ENCODE results near the gene PLA1A. TPM values are rescaled to one million over a fixed set of nuclear protein-coding genes. Genes with fewer than 3 reads are reported as not detected.

Gene PLA1A
- total RNA-seq, 6 experiments from 2014 or later: 9.9 to 30.2 (median 15.9) TPM

DNA sequence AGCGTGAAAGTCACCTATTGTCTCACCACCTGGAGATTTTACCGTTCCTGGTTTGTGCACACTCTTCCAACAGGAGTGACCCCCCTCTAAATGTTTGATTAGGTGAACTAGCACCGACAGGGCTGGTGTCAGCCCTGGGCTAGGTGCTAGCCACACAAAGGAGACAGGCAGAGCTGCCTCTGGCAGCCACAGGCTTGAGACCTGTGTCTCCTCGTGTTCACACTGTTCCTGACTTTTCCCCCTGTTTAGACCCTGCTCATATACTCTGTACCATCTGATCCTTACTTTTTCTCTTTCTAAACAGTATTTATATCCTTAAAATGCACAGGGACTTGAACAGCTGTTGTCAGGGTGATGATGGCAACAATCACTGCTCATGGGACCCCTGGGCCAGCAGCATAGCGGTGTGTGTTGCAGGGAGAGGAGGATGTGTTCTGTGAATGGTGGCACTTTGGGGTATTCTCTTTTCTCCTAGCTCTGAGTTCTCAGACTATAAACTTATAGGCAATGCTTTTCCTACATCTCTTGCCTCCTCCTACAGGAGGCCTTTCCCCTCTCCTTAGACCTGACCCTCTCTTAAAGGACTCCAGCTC is 43.8 kb upstream of the PLA1A start:
- Histone ChIP-seq H3K27me3 (no peaks in the 10 kb centered on the region), H3K4me1 (no peaks in the 10 kb centered on the region), H3K36me3 (no peaks in the 10 kb centered on the region), H3K9me3 (no peaks in the 10 kb centered on the region), H3K27ac (no peak overlapping the region), H3K4me3 (no peak overlapping the region)
- TF ChIP-seq, protein P1, sequence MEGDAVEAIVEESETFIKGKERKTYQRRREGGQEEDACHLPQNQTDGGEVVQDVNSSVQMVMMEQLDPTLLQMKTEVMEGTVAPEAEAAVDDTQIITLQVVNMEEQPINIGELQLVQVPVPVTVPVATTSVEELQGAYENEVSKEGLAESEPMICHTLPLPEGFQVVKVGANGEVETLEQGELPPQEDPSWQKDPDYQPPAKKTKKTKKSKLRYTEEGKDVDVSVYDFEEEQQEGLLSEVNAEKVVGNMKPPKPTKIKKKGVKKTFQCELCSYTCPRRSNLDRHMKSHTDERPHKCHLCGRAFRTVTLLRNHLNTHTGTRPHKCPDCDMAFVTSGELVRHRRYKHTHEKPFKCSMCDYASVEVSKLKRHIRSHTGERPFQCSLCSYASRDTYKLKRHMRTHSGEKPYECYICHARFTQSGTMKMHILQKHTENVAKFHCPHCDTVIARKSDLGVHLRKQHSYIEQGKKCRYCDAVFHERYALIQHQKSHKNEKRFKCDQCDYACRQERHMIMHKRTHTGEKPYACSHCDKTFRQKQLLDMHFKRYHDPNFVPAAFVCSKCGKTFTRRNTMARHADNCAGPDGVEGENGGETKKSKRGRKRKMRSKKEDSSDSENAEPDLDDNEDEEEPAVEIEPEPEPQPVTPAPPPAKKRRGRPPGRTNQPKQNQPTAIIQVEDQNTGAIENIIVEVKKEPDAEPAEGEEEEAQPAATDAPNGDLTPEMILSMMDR (IDR thresholded peaks at IDR 0.05): no peak
- TF ChIP-seq POLR2A (IDR thresholded peaks at IDR 0.05): no peak
- WGBS (ENCODE audit: insufficient coverage, low coverage, low lambda C conversion rate, missing lambda C conversion rate): 74% methylated on average over 4 of the region's 5 CpGs
- DNase-seq: no peak
- intact Hi-C loops (cut with DNase I): no loop called here
- ATAC-seq: no peak

DNA sequence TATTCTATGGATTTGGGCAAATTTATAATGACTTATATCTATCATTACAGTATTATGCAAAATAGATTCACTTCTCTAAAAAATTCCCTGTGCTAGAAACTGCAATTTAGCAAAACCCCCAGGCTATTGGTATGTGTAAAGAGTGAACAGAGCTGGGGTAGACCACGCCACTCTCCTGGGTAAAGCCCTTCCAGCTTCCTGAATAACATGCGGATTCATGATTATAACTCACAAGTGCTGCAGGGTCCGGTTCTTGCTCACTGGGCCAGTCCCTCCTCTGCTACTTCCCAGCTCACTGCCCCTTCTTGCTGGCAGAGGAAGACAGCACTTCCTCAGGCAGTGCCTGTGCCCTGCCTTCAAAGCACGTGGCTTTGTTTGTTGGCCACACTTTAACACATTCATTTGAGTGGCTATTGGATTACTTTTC is 42.4 kb upstream of the PLA1A start:
- 64% methylated on average over 4 of the region's 4 CpGs for WGBS (ENCODE audit: insufficient coverage, low coverage, low lambda C conversion rate, missing lambda C conversion rate)
- H3K36me3 ChIP-seq: no peaks in the 10 kb centered on the region
- ATAC-seq: peak; percentile 36 to 60 (median 46)
- intact Hi-C loops (cut with DNase I): no loop called here
- TF ChIP-seq, protein P1 (IDR thresholded peaks at IDR 0.05): no peak
- TF ChIP-seq POLR2A (IDR thresholded peaks at IDR 0.05): no peak
- no peak overlapping the region for H3K27ac ChIP-seq
- H3K9me3 ChIP-seq: no peaks in the 10 kb centered on the region
- peaks cover 0 to 5% (median 0%) of the 10 kb centered on the region in 4 donors for H3K4me1 ChIP-seq
- no peaks in the 10 kb centered on the region for H3K27me3 ChIP-seq
- no peak for DNase-seq
- H3K4me3 ChIP-seq: no peak overlapping the region

DNA sequence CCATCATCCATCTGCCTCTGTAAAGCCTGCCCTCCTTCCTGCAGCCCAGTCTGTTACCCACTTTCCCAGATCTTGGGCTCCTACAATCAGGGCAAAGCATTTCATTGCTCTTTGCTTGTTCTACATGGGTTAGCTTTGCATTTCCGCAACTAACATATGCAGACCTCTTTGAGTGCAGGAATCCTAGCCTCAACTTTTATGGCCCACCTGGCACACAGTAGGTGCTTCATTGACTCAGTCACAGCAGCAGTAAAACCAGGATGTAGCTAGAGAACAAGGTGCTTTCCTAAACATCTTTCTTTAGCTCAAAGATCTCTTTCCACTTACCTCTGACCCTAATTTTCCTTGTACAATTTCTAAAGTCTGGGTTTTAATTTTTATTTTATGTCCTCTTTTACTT is 41.8 kb upstream of the PLA1A start:
- ATAC-seq (no peak), DNase-seq (no peak)
- Histone ChIP-seq H3K9me3 (no peaks in the 10 kb centered on the region), H3K27ac (no peak overlapping the region), H3K27me3 (no peaks in the 10 kb centered on the region), H3K36me3 (no peaks in the 10 kb centered on the region), H3K4me1 (peaks cover 0 to 5% (median 0%) of the 10 kb centered on the region in 4 donors), H3K4me3 (no peak overlapping the region)
- no CpG with 5 or more reads among the region's 1 CpG for WGBS (ENCODE audit: insufficient coverage, low coverage, low lambda C conversion rate, missing lambda C conversion rate)
- intact Hi-C loops (cut with DNase I): no loop called here
- TF ChIP-seq, protein P1 (IDR thresholded peaks at IDR 0.05): no peak
- TF ChIP-seq POLR2A (IDR thresholded peaks at IDR 0.05): no peak

DNA sequence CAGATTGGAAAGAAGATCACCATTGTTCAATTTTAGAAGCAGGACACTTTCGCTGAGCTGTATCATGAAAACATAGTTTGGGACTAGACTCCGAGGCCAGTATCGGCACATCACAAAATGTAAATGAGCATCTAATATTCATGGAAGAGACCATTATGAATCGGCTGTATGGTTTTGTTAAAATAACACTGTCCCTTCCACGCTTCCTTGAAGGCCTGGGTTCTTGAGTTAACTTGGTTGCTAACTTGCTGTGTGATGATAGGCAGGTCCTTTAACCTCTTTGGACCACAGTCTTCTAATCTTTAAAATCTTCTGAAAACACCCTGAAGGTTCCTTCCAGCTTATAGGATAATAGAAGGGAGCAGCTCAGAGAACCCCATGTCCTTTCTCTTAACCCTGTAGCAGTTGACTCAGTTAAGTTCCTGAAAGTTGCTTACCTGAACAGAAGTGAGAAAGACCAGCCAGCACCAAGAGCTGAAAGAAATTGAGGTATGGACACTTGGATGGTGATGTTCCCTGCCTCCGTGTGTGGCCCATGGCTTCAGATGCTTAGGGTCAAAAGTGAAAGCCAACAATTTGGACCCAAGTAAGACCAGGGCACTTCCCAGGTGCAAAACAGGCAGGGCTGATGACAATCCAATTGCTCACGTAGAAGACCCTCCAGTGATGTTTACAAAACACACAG is 40.4 kb upstream of the PLA1A start:
- peaks cover 0 to 5% (median 0%) of the 10 kb centered on the region in 4 donors for H3K4me1 ChIP-seq
- no peaks in the 10 kb centered on the region for H3K36me3 ChIP-seq
- no peak overlapping the region for H3K27ac ChIP-seq
- TF ChIP-seq POLR2A (IDR thresholded peaks at IDR 0.05): no peak
- TF ChIP-seq, protein P1 (IDR thresholded peaks at IDR 0.05): no peak
- 77% methylated on average over 7 of the region's 7 CpGs for WGBS (ENCODE audit: insufficient coverage, low coverage, low lambda C conversion rate, missing lambda C conversion rate)
- H3K4me3 ChIP-seq: no peak overlapping the region
- no peaks in the 10 kb centered on the region for H3K9me3 ChIP-seq
- no peaks in the 10 kb centered on the region for H3K27me3 ChIP-seq
- ATAC-seq (no peak), DNase-seq (no peak)
- intact Hi-C loops (cut with DNase I): no loop called here
